ENCODE results near the gene UBL4B.
"Not testable (repeated sequence)": the region's sequence is repeated elsewhere in the genome, so short reads cannot be mapped to it uniquely, and the experiment has no call there.

The UBL4B gene, protein sequence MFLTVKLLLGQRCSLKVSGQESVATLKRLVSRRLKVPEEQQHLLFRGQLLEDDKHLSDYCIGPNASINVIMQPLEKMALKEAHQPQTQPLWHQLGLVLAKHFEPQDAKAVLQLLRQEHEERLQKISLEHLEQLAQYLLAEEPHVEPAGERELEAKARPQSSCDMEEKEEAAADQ

DNA sequence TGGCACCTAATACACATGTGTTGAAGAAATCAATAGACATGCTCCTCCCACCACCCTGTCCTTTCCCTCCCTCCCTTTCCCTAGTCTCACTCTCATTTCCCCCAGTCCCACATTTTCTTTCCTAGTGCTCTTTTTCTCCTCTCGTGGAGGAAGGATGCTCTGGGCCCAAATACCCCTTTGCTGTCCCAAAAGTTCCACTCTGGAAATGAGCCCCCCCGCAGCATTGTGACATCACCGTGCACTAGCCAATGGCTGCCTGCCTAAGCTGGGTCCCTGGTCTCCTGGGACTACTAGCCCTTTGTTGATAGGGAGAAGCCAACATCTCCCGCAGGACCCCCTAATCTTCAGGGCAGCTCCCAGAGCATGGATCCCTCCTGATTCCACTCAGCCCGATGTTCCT is at the start of gene UBL4B:
UBL4B (plus strand) TSS at position 301 of the 400 bp plus-strand sequence; CDS start at position 393, 92 bp downstream.
- no peak for DNase-seq

DNA sequence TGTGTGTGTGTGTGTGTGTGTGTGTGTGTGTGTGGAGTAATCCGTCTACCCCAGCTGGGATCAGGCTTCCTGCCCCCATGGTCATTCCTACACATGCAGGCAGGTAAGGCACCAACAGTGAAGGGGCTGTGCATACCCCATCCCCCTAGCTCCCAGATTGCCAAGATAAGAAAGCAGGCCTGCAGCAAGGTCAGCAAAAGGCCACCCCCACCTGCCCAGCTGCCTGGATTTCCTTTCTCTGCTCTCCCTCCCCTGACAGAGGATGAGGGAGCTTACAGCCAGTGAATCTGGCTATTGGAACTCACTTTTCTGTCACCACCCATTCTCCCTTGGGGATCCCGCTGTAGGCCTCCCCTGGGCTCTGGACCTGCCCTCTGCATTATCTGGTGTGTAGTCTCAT is 49.6 kb upstream of the UBL4B start:
- no peak for DNase-seq

DNA sequence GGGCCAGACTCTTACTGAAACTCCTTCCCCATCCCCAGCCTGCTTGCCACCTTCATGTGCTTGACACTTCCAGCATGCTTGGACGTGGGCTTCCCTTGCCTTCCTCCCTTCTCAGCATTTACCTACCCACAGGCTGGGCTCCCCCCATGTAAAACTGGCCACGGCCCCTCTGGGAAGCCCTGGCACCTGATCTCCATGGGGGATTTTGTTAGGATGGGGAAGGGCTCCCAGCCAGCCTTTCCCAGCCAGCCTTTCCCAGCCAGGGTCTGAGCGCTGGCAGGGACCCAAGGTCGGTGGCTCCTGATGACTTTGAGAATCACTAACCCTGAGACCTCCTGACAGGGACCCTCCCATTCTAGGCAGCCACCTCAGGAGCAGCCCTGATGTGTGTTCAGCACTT is 48.5 kb upstream of the UBL4B start:
- DNase-seq, result no peak

DNA sequence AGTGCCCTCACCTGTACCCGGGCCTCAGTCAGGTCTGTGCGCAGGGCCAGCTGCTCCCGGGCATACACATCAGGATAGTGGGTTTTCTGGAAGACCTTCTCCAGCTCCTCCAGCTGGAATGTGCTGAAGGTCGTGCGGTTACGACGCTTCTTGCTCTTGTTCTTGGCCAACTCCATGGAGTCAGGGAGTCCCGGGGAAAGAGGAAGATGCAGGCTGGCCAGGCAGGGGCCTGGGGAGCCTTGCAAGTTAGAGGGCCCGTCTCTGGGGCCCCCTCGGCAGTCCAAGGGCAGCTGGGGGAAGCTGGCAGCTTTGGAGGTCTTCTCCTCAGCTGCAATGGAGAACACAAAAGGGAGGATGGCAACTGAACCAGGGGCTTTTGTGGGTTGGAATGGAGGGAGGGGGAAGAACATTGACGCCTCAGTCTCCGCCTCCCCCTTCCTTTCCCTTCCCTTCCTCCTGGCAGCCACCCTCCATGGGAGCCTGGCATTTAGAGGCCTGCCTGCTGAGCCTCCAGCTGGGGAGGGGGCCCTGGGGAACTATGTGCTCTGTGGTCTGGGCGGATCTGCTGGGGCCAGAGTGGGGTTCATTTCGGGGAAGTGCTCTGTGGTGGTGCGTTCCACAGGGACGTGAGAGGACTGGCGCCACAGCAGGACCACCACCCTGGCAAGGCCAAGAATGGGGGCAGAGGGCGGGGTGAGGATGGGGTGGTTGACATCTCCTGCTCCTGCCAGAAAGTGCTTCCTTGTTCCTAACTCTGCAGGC is 47.5 kb upstream of the UBL4B start:
- DNase-seq, result no peak

DNA sequence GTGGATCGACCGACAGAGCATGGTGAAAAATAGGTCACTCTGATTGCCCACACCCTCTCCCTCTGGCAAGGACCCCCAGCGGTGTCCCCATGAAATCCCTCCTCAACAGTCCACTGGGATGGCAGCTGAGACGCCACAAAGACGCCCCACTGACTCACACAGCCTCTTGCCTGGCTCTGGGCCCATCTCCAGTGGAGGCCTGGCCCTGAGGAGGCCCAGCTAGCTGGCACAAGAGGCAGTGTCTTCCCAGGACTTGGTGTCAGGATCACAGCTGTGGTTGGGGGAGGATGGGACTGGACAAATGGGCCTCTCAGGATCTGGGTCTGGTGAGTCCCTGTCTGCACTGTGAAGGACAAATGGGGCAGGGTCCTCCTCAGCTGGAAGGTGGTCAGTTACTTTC is 46.4 kb upstream of the UBL4B start:
- no peak for DNase-seq

DNA sequence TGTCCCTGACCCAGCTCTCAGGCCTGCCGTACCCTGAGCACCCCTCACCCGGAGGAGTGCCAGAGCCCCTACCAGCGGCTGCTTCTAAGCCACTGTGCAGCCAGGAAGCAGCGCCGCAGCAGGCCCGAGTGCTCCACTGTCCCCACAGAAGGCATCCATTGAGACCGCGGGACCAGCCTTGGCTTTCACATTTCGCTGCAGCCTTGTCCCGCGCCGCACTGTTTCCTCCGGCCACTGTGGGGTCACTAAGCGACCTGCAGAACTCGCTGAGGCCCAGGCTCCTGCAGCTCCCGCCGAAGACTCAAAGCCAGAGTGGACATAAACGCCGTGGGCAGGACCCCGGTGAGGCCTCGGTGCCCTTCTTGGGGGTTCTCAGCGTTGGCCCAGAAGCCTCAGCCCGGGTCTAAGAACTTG is 44.8 kb upstream of the UBL4B start:
- no peak for DNase-seq

DNA sequence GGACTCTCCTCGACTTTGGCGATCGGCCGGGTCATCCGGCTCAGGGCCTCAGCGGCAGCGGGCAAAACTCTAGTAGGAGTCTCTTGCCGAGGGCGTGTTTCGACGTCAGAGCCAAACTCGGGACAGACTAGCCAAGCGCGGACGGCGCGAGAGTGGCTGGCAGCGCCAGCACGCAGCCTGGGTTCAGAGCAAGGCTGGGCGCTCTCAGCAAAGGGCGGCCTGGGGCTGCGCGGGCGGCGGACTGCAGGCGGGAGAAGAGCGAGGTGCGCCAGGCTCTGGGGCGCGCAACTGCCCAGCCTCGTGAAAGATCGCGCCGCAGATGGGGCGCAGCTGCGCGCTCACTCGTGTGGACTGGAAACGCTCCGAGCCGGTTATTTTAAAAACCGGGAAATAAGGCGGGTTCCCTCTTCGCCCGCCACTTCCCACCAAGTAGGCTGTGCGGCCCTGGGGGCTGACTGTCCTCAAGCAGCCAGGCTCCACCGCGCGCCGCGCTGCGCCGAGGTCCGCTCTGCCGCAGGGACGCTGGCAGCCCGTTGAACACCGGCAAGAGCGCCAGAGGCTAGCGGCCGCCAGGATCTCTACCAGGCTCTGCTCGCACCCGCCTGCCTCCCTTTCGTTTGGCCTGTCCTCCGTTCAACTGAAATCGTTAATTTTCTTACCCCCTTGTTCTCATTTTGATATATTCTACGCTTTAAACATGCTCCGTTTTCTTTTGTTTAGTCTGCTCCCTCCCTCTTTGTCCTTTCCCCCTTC is 44.2 kb upstream of the UBL4B start:
- DNase-seq, result no peak

DNA sequence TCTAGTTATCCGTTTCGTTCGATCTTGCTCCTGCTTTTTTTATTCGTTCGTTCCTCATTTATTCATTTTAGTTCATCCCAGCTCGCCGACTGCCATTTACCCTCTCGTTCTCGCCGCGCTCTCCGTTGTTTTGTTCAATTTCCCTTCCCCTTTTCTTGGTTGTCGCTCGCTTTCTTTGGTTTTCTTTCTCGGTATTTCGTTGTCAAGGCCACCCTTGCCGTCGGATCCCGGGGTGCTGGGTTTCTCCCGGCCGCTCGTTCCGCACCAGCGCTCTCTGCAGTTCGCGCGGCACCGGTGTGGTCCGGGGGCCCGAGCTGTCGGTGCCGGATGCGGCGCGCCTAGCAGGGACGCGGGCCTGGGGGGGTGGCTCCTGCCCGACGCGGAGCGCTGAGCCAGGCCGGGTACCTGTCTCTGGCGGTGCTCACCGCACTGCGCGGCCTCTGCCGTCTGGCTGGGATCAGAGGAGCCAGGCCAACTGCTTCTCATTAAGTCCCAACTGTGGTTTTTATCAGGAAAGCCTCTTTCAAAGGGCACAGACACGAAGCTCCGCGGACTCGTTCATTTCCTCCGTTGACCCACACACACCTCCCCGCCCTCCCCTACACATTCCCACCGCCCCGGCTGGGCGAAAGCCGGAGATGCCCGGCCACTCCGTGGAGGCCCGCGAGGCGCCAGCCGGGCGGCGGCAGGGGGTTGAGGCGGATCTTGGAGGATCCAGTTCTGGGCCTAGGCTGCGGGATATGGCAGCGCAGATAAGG is 43.4 kb upstream of the UBL4B start:
- DNase-seq, result no peak

DNA sequence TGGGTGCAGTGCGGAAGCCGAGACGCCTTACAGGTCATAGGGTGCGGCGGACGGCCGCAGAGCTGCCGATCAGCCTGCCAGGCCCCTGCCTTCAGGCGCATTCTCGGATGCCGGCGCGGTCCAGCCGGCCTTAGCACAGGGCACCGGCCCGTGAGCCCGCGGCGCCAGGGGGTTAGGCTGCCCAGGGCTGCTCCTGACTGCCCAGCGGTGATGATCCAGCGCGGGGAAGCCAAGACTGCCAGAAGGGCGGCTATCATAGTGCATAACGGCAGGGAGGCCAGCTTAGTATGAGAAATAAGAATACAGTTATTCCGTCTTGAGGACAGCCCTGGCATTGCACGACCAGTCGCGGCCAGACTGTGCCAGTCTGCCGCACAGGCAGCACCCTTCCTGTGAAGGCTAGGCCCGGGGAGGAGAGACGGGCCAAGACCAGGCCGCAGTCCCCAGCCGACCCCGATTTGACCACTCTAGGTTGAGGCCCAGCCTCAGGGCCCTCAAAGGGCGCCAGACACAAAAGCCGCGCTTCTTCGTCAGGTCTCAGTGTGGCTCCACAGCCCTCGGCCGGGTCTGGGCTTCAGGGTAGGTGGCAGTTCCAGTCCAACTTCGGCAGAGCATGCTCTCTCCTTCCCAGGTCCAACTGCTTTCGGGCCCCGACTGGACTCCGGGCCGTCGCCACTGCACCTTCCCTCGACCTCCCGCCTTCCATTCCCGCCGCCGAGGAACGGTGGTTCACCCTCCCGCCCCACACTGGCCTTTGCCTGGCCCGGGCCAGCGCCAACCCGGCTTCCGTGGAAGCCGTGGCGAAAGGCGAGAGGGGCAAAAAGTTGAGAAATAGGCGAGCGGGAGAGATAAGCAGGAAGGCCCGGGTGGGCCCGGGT is 42.6 kb upstream of the UBL4B start:
- DNase-seq, result no peak

DNA sequence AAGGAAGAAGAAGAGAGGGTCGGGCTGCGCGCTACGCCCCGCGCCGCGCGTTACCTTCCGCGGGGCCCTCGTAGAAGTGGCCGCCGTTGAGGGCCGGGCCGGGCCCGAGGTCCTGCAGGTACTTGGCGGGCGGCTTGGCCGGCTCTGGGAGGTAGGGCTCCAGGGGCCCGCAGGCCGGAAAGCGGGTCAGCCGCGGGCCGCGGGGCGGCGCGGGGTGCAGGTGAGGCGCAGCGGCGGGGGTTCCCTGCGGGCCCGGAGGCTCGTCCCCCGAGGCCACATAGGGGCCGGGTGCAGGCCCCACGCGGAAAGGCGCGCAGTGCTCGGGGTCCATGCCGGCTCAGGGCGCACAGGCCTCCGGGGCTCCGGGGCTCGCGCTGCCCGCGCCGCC is 42.0 kb upstream of the UBL4B start:
- DNase-seq, result no peak

DNA sequence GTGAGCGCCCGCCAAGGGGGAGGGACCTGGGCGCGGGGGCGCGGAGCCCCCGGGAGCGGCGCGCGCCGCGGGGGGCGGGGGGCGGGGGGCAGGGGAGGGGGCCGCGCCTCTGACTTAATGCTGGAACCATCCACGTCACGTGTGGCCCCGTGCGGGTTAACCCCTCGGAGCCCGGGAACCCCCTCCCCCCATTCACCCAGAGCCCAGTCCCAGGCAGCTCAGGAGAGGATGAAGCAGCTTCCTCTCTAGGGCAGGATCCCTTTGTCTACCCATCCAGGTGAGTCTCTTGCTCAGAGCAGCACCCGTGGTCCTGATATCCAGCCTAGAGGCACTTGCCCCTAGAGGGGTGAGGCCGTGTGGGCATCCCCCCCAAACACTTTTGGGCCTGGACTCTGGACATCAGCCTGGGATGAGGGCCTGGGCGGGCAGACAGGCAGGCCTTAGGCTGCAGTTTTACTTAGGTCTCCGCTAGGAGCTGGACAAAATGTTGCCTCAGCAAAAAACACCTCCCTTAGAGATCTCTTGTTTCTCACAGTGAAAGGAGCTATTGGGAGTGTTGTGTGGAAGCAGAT is 41.5 kb upstream of the UBL4B start, which contains the start of gene ALX3:
ALX3 (minus strand) TSS at position 2 of the 572 bp plus-strand sequence. CDS start 60 bp downstream, outside the sequence.
- no peak for DNase-seq

DNA sequence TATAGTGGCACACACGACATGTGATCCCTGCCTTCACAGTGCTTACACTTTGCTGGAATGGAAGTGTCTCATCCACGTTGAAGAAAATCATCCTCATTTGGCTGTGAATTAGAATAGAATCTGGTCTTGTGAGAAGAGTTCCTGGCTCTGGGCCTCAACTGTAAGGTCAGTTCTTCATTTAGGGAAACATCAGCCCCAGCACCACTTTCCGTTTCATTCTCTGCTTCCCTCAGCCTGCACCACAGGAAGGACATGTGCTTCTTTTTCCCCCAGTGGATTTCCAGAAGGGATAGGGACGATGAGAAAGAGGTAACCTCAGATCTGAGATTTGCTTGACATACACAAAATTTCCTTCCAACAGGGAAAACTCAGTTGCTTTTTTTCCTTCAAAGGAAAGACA is 38.1 kb upstream of the UBL4B start:
- no peak for DNase-seq

DNA sequence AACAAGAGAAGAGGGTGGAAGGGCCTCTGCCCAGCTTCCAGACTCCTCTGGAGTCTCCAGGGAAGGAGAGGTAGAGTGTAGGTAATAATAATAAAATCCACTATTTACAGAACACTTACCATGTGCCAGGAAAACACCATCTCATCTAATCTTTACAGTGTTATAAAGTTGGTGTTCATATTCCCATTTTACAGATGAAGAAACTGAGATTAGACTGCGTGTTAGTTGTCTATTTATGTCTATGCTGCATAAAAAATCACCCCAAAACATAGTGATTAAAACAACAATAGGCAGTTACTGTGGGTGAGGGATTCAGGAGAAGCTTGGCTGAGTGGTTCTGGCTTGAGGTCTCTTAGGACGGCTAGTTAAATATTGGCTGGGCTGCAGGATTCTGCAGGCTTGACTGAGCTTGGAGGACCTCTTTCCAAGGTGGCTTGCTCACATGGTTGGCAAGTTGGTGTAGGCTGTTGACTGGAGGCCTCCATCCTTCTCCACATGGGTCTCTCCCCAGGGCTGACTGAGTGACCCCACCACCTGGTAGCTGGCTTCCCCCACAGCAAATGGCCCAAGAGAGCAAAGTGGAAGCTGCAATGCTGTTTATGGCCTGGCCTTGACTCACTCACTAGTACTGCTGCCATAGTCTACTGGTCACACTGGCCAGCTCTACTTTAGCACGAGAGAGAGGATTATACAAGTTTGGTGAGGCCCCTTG is 35.3 kb upstream of the UBL4B start:
- no peak for DNase-seq

DNA sequence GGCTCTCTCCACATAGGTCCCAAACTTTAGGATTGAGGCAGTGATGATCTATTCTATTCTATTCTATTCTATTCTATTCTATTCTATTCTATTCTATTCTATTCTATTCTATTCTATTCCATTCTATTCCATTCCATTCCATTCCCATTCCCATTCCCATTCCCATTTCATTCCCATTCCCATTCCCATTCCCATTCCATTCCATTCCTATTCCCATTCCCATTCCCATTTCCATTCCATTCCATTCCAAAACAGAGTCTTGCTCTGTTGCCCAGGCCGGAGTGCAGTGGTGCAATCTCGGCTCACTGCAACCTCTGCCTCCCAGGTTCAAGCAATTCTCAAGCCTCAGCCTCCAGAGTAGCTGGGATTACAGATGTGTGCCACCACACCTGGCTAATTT is 32.2 kb upstream of the UBL4B start:
- DNase-seq, result not testable (repeated sequence)

DNA sequence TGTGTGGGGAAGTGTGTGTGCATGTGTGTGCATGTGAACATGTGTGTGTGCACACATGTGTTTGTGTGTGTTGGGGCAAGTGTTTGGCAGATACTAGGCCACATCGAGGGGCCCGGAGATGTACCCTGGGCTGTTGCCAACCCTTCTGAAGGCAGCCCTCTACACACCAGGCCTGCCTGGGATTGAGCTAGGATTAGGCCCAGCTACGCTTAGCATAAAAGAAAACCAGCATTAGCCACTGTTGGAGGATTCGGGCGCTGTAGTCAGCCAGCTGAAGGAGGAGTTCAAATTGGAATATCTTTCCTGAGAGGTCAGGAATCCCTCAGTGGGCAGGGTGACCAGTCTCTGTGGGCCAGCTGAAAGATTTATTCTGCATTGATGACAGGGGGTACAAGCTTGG is 31.2 kb upstream of the UBL4B start:
- no peak for DNase-seq

DNA sequence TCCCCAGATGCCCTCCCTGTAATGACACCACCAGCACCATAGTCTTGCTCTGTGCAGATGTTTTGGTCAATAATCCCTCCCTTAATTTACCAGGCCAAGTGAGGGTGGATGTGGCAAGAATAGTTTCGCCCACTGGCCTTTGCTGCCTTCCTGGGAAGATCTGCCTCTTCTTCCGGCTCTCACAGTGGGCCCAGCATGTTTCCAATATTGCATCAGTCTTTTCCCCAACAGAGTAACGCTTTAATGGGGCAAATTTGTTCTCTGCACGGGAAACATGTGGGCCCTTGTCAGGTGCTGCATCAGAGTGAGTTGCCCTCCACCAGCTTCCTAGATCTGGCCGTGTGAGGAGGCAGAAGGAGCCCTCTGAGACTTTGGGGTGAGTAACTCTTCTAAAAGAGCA is 29.8 kb upstream of the UBL4B start:
- DNase-seq, result no peak

DNA sequence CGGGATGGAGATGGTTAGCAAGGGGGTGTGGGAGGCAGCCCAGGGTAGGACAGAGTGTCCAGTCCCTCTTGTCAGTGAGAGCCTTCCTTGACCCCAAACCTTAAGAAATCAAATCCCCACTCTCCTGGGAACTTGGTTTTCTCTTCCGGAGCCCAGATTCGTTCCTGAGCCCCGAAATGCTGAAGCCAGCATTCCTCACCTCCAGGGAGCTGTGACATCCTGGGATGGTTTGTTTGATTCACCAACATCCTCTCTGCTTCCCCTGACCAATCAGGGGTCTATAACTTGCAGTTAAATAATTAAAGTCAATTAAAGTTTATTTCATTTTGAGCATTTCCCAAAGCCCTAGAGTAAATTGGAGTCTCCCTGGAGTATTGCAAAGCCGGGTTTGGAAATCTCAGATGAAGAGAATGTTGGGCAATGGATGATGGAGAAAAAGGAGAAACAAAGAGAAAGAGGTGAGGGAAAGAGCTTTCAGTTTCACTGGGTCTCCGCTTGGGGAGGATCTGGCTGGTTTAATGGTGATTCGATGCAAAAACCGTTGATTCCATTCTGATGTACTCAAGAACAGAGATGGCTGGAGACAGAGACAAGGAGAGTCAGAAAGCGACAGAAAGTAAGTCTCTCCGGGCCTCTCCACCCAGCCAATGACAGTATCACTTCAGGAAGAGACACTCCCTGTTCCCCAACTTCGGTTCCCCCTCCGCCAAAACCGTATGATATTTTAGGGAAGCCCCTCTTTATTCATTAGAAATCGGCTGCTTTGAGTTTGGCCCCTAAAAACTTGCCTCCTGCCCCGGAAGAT is 29.0 kb upstream of the UBL4B start:
- no peak for DNase-seq

DNA sequence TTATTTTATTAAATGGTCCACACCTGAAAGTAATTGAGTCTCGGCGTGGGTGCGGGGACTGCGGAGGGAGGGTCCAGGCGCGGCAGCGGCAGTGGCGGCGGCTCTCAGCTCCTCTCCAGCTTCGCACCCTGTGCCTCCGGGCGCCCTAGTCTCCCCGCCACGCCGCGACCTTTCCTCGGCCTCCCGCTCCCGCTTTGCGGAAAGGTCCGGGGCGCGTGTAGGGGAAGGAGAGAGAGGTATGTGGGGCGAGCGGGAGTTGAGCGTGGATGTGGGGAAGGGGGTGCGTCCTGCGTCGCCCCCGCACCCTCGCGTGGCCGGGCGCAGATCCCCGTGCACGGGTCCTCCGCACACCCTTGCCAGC is 28.4 kb upstream of the UBL4B start:
- DNase-seq, result no peak

DNA sequence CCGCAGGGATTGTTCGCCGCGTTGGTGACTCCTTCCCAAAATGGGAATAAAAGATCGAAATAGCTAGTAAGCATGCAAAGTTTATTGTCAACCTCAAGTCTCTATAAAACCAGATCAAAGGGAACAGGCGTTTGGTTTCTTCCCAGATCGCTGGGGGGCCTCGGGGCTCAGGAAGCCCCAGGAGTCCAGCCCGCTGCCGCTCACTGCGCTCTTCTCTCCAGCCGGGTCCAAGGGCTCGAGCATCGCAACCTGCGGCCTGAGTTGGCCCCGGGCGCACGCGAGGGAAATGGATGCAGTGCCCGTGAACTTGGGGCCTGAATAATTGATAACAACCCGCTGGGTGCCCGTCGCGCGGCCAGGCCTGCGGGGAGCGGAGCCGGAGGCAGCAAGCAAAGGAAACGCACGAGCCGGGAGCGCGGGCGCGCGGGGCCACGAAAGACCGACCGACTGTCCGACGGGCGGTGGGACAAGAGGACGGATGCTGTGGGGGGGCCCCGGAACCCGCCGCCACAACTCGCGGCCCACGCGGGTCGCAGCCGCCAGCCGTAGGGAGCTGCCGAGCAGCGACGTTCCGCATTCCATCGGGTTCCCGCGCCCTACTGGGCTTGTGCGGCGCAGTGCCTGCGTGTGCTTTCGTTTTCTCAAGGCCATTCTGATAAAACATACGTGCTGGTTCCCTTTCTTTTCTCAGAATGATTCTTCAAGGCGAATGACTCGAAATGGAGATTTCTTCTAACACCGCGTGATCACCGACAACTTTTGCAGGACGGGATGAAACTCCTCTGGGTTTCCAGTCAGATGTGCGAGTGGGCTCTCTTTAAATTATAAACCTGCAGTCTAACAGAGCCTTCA is 27.8 kb upstream of the UBL4B start:
- DNase-seq, result no peak
